GM23338 (cell line): Measurements from ENCODE around the gene FUT6.

Experiments used
- CTCF ChIP-seq, 2 experiments: fragments of 200-600 bp in 1 of 2; sonication (generic) in 1 of 2; conservative IDR thresholded peaks; 2 replicates each; pipeline versions ENCODE4 v1.5.1 to v1.6.1; 2016 to 2017; ENCODE audit warnings: antibody characterized with exemption in 2 of 2, low read depth in 2 of 2, mild to moderate bottlenecking in 2 of 2, moderate library complexity in 1 of 2
- JUNB ChIP-seq: IDR thresholded peaks from one replicate; pipeline ENCODE4 v1.6.1; 2016; ENCODE audit warnings: antibody characterized with exemption; ENCODE audit not compliant: unreplicated experiment

DNA sequence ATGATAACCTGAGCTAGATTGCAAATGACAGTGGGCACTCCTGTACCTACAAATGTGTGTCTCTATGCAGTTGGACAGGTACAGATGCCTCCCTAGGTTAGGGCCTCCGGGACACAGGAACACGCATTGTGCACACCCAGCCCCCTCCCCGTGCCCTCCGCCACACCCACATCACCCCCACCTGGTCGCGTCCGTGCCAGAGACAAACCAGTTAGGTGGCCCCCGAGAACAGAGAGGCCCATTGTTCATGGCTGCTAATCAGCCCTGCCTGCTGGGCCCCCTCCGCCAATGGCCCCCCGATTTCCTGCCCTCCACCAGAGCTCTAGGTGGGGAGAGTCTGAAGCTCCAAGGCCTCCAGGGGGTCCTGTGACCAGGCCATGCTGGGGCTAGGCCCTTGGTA lies 20.9 kb downstream of the FUT6 start:
- TF ChIP-seq CTCF (conservative IDR thresholded peaks at IDR 0.05; ENCODE audit: low read depth in 2 of 2) (no peak), JUNB (no peak)
